ENCODE measurements around the gene NFKBIB. TPM values are rescaled to one million over a fixed set of nuclear protein-coding genes. Genes with fewer than 3 reads are reported as not detected.
"Not testable (repeated sequence)": the region's sequence is repeated elsewhere in the genome, so short reads cannot be mapped to it uniquely, and the experiment has no call there.

NFKBIB gene
- polyA plus RNA-seq, 1 of the 3 experiments (the other 2 are of a cell fraction): 31.8 TPM

- H3K9me2 ChIP-seq; DNase-seq; H3K27me3 ChIP-seq (ENCODE audit: insufficient read depth); H3K4me1 ChIP-seq (ENCODE audit: control insufficient read depth in 1 of 2, insufficient read depth in 2 of 2, low read depth in 1 of 2, low read length in 1 of 2); H3K9me3 ChIP-seq; H3K79me2 ChIP-seq (ENCODE audit: insufficient read depth); H2AFZ ChIP-seq (ENCODE audit: low read depth); H3K4me2 ChIP-seq; H3K36me3 ChIP-seq (replicated peaks in 1 of 2; ENCODE audit: control insufficient read depth in 1 of 2, insufficient read depth in 2 of 2, low read length in 1 of 2); H4K20me1 ChIP-seq (ENCODE audit: insufficient read depth); H3K9ac ChIP-seq; H3K4me3 ChIP-seq (ENCODE audit: low read depth in 2 of 2, low read length in 1 of 2); H3K27ac ChIP-seq (ENCODE audit: low read depth in 2 of 2, low read length in 1 of 2); POLR2A ChIA-PET; H3F3A ChIP-seq (replicated peaks; ENCODE audit: insufficient read depth): not testable (repeated sequence)
- CTCF ChIA-PET: interaction anchor here (0.6 to 1.0 kb wide), 2 partner anchors 152 to 368 kb away, joined by 3 read pairs; no protein-coding TSS in a partner anchor
- WGBS (ENCODE audit: low lambda C conversion rate): 86% methylated on average over 3 of the region's 3 CpGs
These were observed 15.1 kb upstream of the NFKBIB start for GRCh38 chr19:38884691-38885090.

GRCh38 chr19:38888876-38889275 is 10.9 kb upstream of the NFKBIB start:
- peaks cover 0 to 4% of the 10 kb centered on the region in 2 experiments; a peak in 1 of 4 replicates for H3K4me1 ChIP-seq (ENCODE audit: control insufficient read depth in 1 of 2, insufficient read depth in 2 of 2, low read depth in 1 of 2, low read length in 1 of 2)
- H3K9me2 ChIP-seq: no peaks in the 10 kb centered on the region
- H4K20me1 ChIP-seq (ENCODE audit: insufficient read depth): no peaks in the 10 kb centered on the region
- CTCF ChIA-PET: interaction anchor here (1.3 to 4.8 kb wide), 5 partner anchors 8 to 38 kb away, joined by 5 to 39 read pairs (median 19); partner anchors contain the start of gene RINL
- H2AFZ ChIP-seq (ENCODE audit: low read depth): no peak overlapping the region
- H3K79me2 ChIP-seq (ENCODE audit: insufficient read depth): no peaks in the 10 kb centered on the region
- no peak overlapping the region for H3K4me3 ChIP-seq (ENCODE audit: low read depth in 2 of 2, low read length in 1 of 2)
- no peaks in the 10 kb centered on the region for H3F3A ChIP-seq (replicated peaks; ENCODE audit: insufficient read depth)
- H3K9ac ChIP-seq: no peak overlapping the region
- DNase-seq: no peak
- H3K4me2 ChIP-seq: no peak overlapping the region
- POLR2A ChIA-PET: no interaction called here
- 87% methylated on average over 17 of the region's 17 CpGs for WGBS (ENCODE audit: low lambda C conversion rate)
- no peak for TF ChIP-seq USF1 (IDR thresholded peaks at IDR 0.05; ENCODE audit: borderline replicate concordance, low read depth)
- peaks cover 0 to 8% of the 10 kb centered on the region in 2 experiments for H3K36me3 ChIP-seq (replicated peaks in 1 of 2; ENCODE audit: control insufficient read depth in 1 of 2, insufficient read depth in 2 of 2, low read length in 1 of 2)
- H3K27ac ChIP-seq (ENCODE audit: low read depth in 2 of 2, low read length in 1 of 2): no peak overlapping the region
- H3K9me3 ChIP-seq: no peaks in the 10 kb centered on the region
- H3K27me3 ChIP-seq (ENCODE audit: insufficient read depth): no peaks in the 10 kb centered on the region

- no peaks in the 10 kb centered on the region for H3K9me2 ChIP-seq
- no peak for DNase-seq
- peaks cover 0 to 4% of the 10 kb centered on the region in 2 experiments; a peak in 1 of 4 replicates for H3K4me1 ChIP-seq (ENCODE audit: control insufficient read depth in 1 of 2, insufficient read depth in 2 of 2, low read depth in 1 of 2, low read length in 1 of 2)
- 89% methylated on average over 8 of the region's 8 CpGs for WGBS (ENCODE audit: low lambda C conversion rate)
- ChIA-PET CTCF (interaction anchor here (4.8 kb wide), 1 partner anchor 21 kb away, joined by 36 read pairs; no protein-coding TSS in a partner anchor), POLR2A (no interaction called here)
- H3K27ac ChIP-seq (ENCODE audit: low read depth in 2 of 2, low read length in 1 of 2): no peak overlapping the region
- no peaks in the 10 kb centered on the region for H3F3A ChIP-seq (replicated peaks; ENCODE audit: insufficient read depth)
- H3K36me3 ChIP-seq (replicated peaks in 1 of 2; ENCODE audit: control insufficient read depth in 1 of 2, insufficient read depth in 2 of 2, low read length in 1 of 2): peaks cover 0 to 8% of the 10 kb centered on the region in 2 experiments
- no peak overlapping the region for H2AFZ ChIP-seq (ENCODE audit: low read depth)
- no peak overlapping the region for H3K4me2 ChIP-seq
- no peaks in the 10 kb centered on the region for H4K20me1 ChIP-seq (ENCODE audit: insufficient read depth)
- H3K79me2 ChIP-seq (ENCODE audit: insufficient read depth): no peaks in the 10 kb centered on the region
- no peak overlapping the region for H3K4me3 ChIP-seq (ENCODE audit: low read depth in 2 of 2, low read length in 1 of 2)
- no peak for TF ChIP-seq CHD2 (IDR thresholded peaks at IDR 0.05; ENCODE audit: low read length, partially characterized antibody)
- no peak for TF ChIP-seq GATA2 (CRISPR knock-in tag; IDR thresholded peaks at IDR 0.05)
- no peak for TF ChIP-seq ELF1 (IDR thresholded peaks at IDR 0.05)
- no peak for TF ChIP-seq EZH2phosphoT487 (IDR thresholded peaks at IDR 0.05; ENCODE audit: borderline replicate concordance, low read depth)
- no peak for TF ChIP-seq NRF1 (IDR thresholded peaks at IDR 0.05; ENCODE audit: low read depth, low read length)
- TF ChIP-seq SIN3A (IDR thresholded peaks at IDR 0.05; ENCODE audit: borderline replicate concordance, low read depth, low read length): no peak
- TF ChIP-seq NFIC (IDR thresholded peaks at IDR 0.05; ENCODE audit: borderline replicate concordance): no peak
- no peak for TF ChIP-seq ZBTB33 (IDR thresholded peaks at IDR 0.05; ENCODE audit: borderline replicate concordance, low read depth)
- no peak for TF ChIP-seq FOXM1 (IDR thresholded peaks at IDR 0.05; ENCODE audit: low read depth)
- TF ChIP-seq YY1 (IDR thresholded peaks at IDR 0.05; ENCODE audit: low read depth): no peak
- TF ChIP-seq FOXJ3 (CRISPR knock-in tag; IDR thresholded peaks at IDR 0.05): no peak
- H3K27me3 ChIP-seq (ENCODE audit: insufficient read depth): no peaks in the 10 kb centered on the region
- no peak overlapping the region for H3K9ac ChIP-seq
- no peaks in the 10 kb centered on the region for H3K9me3 ChIP-seq
These were observed 10.0 kb upstream of the NFKBIB start for GRCh38 chr19:38889803-38890202.
